A549 (cell line): Measurements from ENCODE around the gene CPLX4.

Experiments used
- EHMT2 ChIP-seq: fragments of 200-600 bp; sonication (generic); IDR thresholded peaks from 2 replicates; pipeline ENCODE4 v1.6.1; 2016; ENCODE audit warnings: antibody characterized with exemption, low read depth, mild to moderate bottlenecking, moderate library complexity
- NFE2L2 ChIP-seq: fragments of 150-350 bp; conservative IDR thresholded peaks from 2 replicates; pipeline ENCODE4 v1.6.1; 2014; ENCODE audit warnings: low read length
- POLR2A ChIP-seq: IDR thresholded peaks from 2 replicates; pipeline ENCODE4 v1.6.1; 2012; ENCODE audit warnings: mild to moderate bottlenecking, low read length
- POLR2AphosphoS2 ChIP-seq: conservative IDR thresholded peaks from 2 replicates; pipeline ENCODE4 v1.6.1; 2012; ENCODE audit warnings: low read length, improper control_type of control experiment, inconsistent platforms
- TF ChIP-seq, protein P1 (sequence below): fragments of 200-600 bp; sonication (generic); IDR thresholded peaks from 2 replicates; pipeline ENCODE4 v1.6.1; 2016; ENCODE audit warnings: antibody characterized with exemption, mild to moderate bottlenecking, moderate library complexity
- TF ChIP-seq, protein P2 (sequence below): fragments of >200 bp; sonication (Bioruptor Twin); formaldehyde crosslinking; IDR thresholded peaks from 3 replicates; pipeline ENCODE4 v1.5.1; 2016

DNA sequence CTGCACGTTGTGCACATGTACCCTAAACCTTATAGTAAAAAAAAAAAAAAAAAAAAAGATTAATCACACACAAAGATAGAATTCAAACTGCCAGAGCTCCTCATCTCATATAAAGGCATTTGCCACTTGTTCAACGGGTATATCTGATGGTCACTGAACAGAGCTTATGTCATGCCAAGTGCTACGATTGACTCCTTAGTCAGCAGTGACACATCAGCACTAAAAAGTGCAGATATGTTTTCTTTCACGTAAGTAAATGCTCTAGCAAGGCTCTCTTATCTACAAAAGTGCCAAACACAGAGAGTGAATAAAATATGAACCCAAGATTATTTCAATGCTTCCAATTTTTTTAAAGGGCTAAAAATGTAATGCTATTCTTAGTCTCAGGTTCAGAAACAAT lies 39.5 kb upstream of the CPLX4 start:
- TF ChIP-seq, protein P1, sequence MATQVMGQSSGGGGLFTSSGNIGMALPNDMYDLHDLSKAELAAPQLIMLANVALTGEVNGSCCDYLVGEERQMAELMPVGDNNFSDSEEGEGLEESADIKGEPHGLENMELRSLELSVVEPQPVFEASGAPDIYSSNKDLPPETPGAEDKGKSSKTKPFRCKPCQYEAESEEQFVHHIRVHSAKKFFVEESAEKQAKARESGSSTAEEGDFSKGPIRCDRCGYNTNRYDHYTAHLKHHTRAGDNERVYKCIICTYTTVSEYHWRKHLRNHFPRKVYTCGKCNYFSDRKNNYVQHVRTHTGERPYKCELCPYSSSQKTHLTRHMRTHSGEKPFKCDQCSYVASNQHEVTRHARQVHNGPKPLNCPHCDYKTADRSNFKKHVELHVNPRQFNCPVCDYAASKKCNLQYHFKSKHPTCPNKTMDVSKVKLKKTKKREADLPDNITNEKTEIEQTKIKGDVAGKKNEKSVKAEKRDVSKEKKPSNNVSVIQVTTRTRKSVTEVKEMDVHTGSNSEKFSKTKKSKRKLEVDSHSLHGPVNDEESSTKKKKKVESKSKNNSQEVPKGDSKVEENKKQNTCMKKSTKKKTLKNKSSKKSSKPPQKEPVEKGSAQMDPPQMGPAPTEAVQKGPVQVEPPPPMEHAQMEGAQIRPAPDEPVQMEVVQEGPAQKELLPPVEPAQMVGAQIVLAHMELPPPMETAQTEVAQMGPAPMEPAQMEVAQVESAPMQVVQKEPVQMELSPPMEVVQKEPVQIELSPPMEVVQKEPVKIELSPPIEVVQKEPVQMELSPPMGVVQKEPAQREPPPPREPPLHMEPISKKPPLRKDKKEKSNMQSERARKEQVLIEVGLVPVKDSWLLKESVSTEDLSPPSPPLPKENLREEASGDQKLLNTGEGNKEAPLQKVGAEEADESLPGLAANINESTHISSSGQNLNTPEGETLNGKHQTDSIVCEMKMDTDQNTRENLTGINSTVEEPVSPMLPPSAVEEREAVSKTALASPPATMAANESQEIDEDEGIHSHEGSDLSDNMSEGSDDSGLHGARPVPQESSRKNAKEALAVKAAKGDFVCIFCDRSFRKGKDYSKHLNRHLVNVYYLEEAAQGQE = no peak
- TF ChIP-seq EHMT2 = no peak
- TF ChIP-seq, protein P2, sequence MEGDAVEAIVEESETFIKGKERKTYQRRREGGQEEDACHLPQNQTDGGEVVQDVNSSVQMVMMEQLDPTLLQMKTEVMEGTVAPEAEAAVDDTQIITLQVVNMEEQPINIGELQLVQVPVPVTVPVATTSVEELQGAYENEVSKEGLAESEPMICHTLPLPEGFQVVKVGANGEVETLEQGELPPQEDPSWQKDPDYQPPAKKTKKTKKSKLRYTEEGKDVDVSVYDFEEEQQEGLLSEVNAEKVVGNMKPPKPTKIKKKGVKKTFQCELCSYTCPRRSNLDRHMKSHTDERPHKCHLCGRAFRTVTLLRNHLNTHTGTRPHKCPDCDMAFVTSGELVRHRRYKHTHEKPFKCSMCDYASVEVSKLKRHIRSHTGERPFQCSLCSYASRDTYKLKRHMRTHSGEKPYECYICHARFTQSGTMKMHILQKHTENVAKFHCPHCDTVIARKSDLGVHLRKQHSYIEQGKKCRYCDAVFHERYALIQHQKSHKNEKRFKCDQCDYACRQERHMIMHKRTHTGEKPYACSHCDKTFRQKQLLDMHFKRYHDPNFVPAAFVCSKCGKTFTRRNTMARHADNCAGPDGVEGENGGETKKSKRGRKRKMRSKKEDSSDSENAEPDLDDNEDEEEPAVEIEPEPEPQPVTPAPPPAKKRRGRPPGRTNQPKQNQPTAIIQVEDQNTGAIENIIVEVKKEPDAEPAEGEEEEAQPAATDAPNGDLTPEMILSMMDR = no peak
- TF ChIP-seq NFE2L2 = no peak
- no peak for TF ChIP-seq POLR2A
- TF ChIP-seq POLR2AphosphoS2 = no peak
